ENCODE measurements around the gene ABHD11. TPM values are rescaled to one million over a fixed set of nuclear protein-coding genes. Genes with fewer than 3 reads are reported as not detected.

Gene ABHD11
- total RNA-seq, 1 donor from 2014 or later = 33.9 TPM

- Mint-ChIP-seq H3K36me3 (peaks cover 11% of the 10 kb centered on the region), H3K27ac (no peak overlapping the region), H3K27me3 (ENCODE audit: low read depth) (no peaks in the 10 kb centered on the region), H3K4me3 (no peak overlapping the region), H3K4me1 (no peaks in the 10 kb centered on the region), H3K9me3 (no peaks in the 10 kb centered on the region)
- DNase-seq (ENCODE audit: low spot score in 2 of 2, unreplicated experiment in 2 of 2) = peak in 1 of 2 experiments; percentile 55
- no peak for TF ChIP-seq CTCF (IDR thresholded peaks at IDR 0.05; ENCODE audit: unreplicated experiment)
Observed at GRCh38 chr7:73703757-73704639, 34.6 kb downstream of the ABHD11 start.

GRCh38 chr7:73703225-73703624 lies 35.4 kb downstream of the ABHD11 start:
- Mint-ChIP-seq H3K4me1 (no peaks in the 10 kb centered on the region), H3K27ac (no peak overlapping the region), H3K36me3 (peaks cover 16% of the 10 kb centered on the region), H3K27me3 (ENCODE audit: low read depth) (no peaks in the 10 kb centered on the region), H3K4me3 (no peak overlapping the region), H3K9me3 (no peaks in the 10 kb centered on the region)
- no peak for TF ChIP-seq CTCF (IDR thresholded peaks at IDR 0.05; ENCODE audit: unreplicated experiment)
- no peak for DNase-seq (ENCODE audit: low spot score in 2 of 2, unreplicated experiment in 2 of 2)

GRCh38 chr7:73702665-73703064 lies 35.9 kb downstream of the ABHD11 start:
- no peak for DNase-seq (ENCODE audit: low spot score in 2 of 2, unreplicated experiment in 2 of 2)
- Mint-ChIP-seq H3K9me3 (no peaks in the 10 kb centered on the region), H3K27me3 (ENCODE audit: low read depth) (no peaks in the 10 kb centered on the region), H3K36me3 (peaks cover 16% of the 10 kb centered on the region), H3K27ac (no peak overlapping the region), H3K4me3 (no peak overlapping the region), H3K4me1 (no peaks in the 10 kb centered on the region)
- TF ChIP-seq CTCF (IDR thresholded peaks at IDR 0.05; ENCODE audit: unreplicated experiment) = no peak

- no peak for TF ChIP-seq CTCF (IDR thresholded peaks at IDR 0.05; ENCODE audit: unreplicated experiment)
- no peak for DNase-seq (ENCODE audit: low spot score in 2 of 2, unreplicated experiment in 2 of 2)
- H3K4me1 Mint-ChIP-seq = no peaks in the 10 kb centered on the region
- H3K4me3 Mint-ChIP-seq = no peak overlapping the region
- H3K27ac Mint-ChIP-seq = no peak overlapping the region
- H3K27me3 Mint-ChIP-seq (ENCODE audit: low read depth) = no peaks in the 10 kb centered on the region
- peaks cover 20% of the 10 kb centered on the region for H3K36me3 Mint-ChIP-seq
- no peaks in the 10 kb centered on the region for H3K9me3 Mint-ChIP-seq
Observed at GRCh38 chr7:73702226-73702625, 36.4 kb downstream of the ABHD11 start.

- no peak for DNase-seq (ENCODE audit: low spot score in 2 of 2, unreplicated experiment in 2 of 2)
- Mint-ChIP-seq H3K36me3 (peaks cover 26% of the 10 kb centered on the region), H3K4me1 (no peaks in the 10 kb centered on the region), H3K9me3 (no peaks in the 10 kb centered on the region), H3K27ac (no peak overlapping the region), H3K27me3 (ENCODE audit: low read depth) (no peaks in the 10 kb centered on the region), H3K4me3 (no peak overlapping the region)
- peak; percentile 47 for TF ChIP-seq CTCF (IDR thresholded peaks at IDR 0.05; ENCODE audit: unreplicated experiment)
Observed at GRCh38 chr7:73701357-73701995, 37.1 kb downstream of the ABHD11 start.

Measured in mesothelial cell of epicardium (in vitro differentiated cells).